Measurements from ENCODE around the gene PRR32.
A peak's percentile ranks its signal among the peaks of the same experiment; 100 is the strongest.
"Not testable (repeated sequence)": the region's sequence is repeated elsewhere in the genome, so short reads cannot be mapped to it uniquely, and the experiment has no call there.

PRR32 gene

GRCh38 chrX:126819429-126819828 is at the start of gene PRR32:
TSS of gene PRR32 (plus strand) at chrX:126819729. CDS start at chrX:126819844, 115 bp downstream.
- DNase-seq: no peak

GRCh38 chrX:126770179-126770578 is 49.4 kb upstream of the PRR32 start:
- DNase-seq: peak; percentile 1

- no peak for DNase-seq
These were observed 34.0 kb upstream of the PRR32 start for GRCh38 chrX:126785539-126785938.

- DNase-seq: no peak
These were observed 20.5 kb upstream of the PRR32 start for GRCh38 chrX:126799059-126799458.

- DNase-seq: not testable (repeated sequence)
These were observed 12.7 kb upstream of the PRR32 start for GRCh38 chrX:126806784-126807183.

- no peak for DNase-seq
These were observed 3.7 kb upstream of the PRR32 start for GRCh38 chrX:126815806-126816205.

GRCh38 chrX:126820700-126821420 is 1.3 kb downstream of the PRR32 start:
- no peak for DNase-seq

- DNase-seq: no peak
These were observed 4.9 kb downstream of the PRR32 start for GRCh38 chrX:126824338-126825007.

GRCh38 chrX:126825566-126826193 is 6.2 kb downstream of the PRR32 start:
- no peak for DNase-seq

- no peak for DNase-seq
These were observed 16.7 kb downstream of the PRR32 start for GRCh38 chrX:126836186-126836585.

GRCh38 chrX:126847143-126847542 is 27.6 kb downstream of the PRR32 start:
- DNase-seq: no peak

- DNase-seq: no peak
These were observed 36.5 kb downstream of the PRR32 start for GRCh38 chrX:126855839-126856524.

Data from kidney glomerular epithelial cell (primary cell).